ENCODE measurements around the gene LPO. TPM values are rescaled to one million over a fixed set of nuclear protein-coding genes. Genes with fewer than 3 reads are reported as not detected.
A peak's percentile ranks its signal among the peaks of the same experiment; 100 is the strongest.

LPO gene
- total RNA-seq, 1 donor from 2014 or later, result 0.17 TPM

DNA sequence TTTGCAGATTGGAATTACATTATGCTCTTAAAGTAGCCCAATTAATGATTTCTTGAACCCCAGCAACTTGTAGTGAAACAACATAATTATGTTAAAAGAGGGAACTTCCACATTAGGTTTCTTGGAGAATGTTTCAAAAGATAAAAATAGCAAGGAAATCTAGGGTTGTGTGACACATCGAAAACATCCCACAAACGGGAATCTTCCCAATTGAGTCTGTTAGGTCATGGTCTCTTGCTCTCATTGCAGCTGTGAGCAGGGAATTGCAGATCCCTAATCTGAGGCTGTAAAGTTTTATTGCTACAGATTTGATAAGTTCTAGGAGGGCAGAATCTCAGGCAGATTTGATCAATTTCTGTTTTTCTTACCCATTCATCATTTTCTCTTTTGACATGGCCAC, 6.7 kb upstream of the LPO start:
- Histone ChIP-seq H3K4me3 (ENCODE audit: low read depth, low read length) (no peak overlapping the region), H3K36me3 (ENCODE audit: control insufficient read depth, insufficient read depth, low read length) (no peaks in the 10 kb centered on the region), H3K27me3 (ENCODE audit: control insufficient read depth, insufficient read depth, low read length) (peaks cover 3% of the 10 kb centered on the region)
- TF ChIP-seq CTCF (IDR thresholded peaks at IDR 0.05; ENCODE audit: insufficient read depth, low read length, poor library complexity, severe bottlenecking), result no peak
- DNase-seq (ENCODE audit: low read depth), result peak; percentile 9

DNA sequence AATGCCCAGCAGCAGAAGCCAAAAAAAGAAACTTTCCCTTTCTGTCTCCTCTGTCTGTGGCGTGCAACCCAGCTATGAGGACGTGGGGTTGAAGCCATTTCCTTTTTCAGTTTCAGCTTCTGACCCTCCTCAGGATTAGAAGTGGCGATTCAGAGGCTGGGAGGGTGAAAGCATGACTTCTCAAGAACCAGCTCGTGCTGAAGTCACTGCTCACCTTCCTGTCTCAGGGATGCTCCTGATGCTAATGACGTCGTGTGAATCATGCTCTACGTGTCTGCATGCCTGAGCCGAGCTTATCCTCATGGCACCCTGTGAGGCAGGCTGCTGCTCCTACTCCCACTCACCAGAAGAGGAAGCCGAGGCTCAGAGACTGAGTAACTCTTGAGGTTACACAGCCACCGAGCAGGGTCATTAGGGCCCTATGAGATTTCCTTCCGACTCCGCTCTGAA, 5.7 kb upstream of the LPO start:
- TF ChIP-seq CTCF (IDR thresholded peaks at IDR 0.05; ENCODE audit: insufficient read depth, low read length, poor library complexity, severe bottlenecking), result no peak
- peak; percentile 88 for DNase-seq (ENCODE audit: low read depth)

DNA sequence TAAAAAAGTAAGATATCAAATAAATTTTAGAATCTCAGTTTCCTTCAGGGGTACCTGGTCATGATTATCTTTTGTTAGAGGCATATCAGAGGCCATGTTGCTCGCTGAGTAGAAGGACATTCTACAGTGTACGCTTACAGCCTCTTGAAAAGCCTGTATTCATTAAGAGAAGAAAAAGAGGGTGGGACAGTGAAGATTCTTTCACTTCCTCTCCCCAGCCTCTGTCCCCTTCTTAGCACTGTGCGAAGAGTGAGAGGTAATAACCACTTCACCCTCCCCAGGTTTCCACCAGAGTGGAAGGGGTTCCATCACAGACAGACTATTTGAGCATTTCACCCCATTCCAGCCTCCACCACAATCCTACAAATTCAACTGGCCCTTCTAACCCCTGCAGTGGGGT, 4.8 kb upstream of the LPO start:
- H3K27me3 ChIP-seq (ENCODE audit: control insufficient read depth, insufficient read depth, low read length), result peaks cover 6% of the 10 kb centered on the region
- no peak for DNase-seq (ENCODE audit: low read depth)
- no peaks in the 10 kb centered on the region for H3K36me3 ChIP-seq (ENCODE audit: control insufficient read depth, insufficient read depth, low read length)
- H3K4me3 ChIP-seq (ENCODE audit: low read depth, low read length), result no peak overlapping the region
- no peak for TF ChIP-seq CTCF (IDR thresholded peaks at IDR 0.05; ENCODE audit: insufficient read depth, low read length, poor library complexity, severe bottlenecking)

More for the DNA sequence above, 5.7 kb upstream of the LPO start:
- H3K36me3 ChIP-seq (ENCODE audit: control insufficient read depth, insufficient read depth, low read length), result no peaks in the 10 kb centered on the region
- peaks cover 3% of the 10 kb centered on the region for H3K27me3 ChIP-seq (ENCODE audit: control insufficient read depth, insufficient read depth, low read length)
- H3K4me3 ChIP-seq (ENCODE audit: low read depth, low read length), result no peak overlapping the region

DNA sequence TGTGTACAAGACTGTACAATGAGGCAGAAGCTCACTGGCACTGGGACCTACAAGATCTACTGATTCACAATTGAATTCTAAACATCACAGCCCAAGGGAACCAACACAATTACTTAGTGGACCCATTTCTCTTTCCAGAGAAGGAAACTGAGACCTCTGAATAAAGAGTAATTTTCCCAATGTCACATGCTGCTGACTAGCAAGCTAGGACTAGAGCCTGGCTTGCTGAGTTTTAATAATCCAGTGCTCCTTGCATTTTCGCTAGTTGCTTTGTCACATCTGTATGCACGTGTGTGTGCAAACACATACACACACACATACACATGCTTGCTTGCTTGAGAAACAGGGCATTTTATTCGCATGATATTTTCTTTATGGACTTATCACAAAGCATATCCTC, 3.9 kb upstream of the LPO start:
- Histone ChIP-seq H3K36me3 (ENCODE audit: control insufficient read depth, insufficient read depth, low read length) (no peaks in the 10 kb centered on the region), H3K27me3 (ENCODE audit: control insufficient read depth, insufficient read depth, low read length) (peaks cover 6% of the 10 kb centered on the region), H3K4me3 (ENCODE audit: low read depth, low read length) (no peak overlapping the region)
- no peak for TF ChIP-seq CTCF (IDR thresholded peaks at IDR 0.05; ENCODE audit: insufficient read depth, low read length, poor library complexity, severe bottlenecking)
- DNase-seq (ENCODE audit: low read depth), result no peak

GRCh38 chr17:58235821-58236220, 2.6 kb upstream of the LPO start:
- no peak for TF ChIP-seq CTCF (IDR thresholded peaks at IDR 0.05; ENCODE audit: insufficient read depth, low read length, poor library complexity, severe bottlenecking)
- no peak for DNase-seq (ENCODE audit: low read depth)
- no peaks in the 10 kb centered on the region for H3K36me3 ChIP-seq (ENCODE audit: control insufficient read depth, insufficient read depth, low read length)
- H3K4me3 ChIP-seq (ENCODE audit: low read depth, low read length), result no peak overlapping the region
- peaks cover 6% of the 10 kb centered on the region for H3K27me3 ChIP-seq (ENCODE audit: control insufficient read depth, insufficient read depth, low read length)

DNA sequence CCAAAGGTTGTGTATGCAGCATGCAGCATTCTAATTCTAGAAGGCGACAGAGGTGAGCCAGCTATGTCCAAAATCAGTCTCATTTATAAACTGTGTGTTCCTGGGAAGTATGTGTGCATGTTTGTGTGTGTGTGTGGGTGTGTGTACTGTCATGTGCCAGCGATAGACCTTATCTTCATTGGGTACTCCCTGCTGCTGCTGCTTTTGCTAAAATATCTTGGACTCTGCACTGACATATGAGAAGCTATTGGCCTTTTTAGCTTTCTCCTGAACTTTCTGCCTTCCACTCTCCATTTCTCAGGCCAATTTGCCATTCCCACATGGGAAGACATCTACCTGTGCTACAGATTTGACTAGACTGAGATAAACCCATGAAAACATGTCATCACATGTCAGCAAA, 2.0 kb upstream of the LPO start:
- Histone ChIP-seq H3K4me3 (ENCODE audit: low read depth, low read length) (no peak overlapping the region), H3K36me3 (ENCODE audit: control insufficient read depth, insufficient read depth, low read length) (no peaks in the 10 kb centered on the region), H3K27me3 (ENCODE audit: control insufficient read depth, insufficient read depth, low read length) (peaks cover 6% of the 10 kb centered on the region)
- no peak for DNase-seq (ENCODE audit: low read depth)
- TF ChIP-seq CTCF (IDR thresholded peaks at IDR 0.05; ENCODE audit: insufficient read depth, low read length, poor library complexity, severe bottlenecking), result no peak

All from kidney epithelial cell (primary cell).